ENCODE results near the gene COL1A2. TPM values are rescaled to one million over a fixed set of nuclear protein-coding genes. Genes with fewer than 3 reads are reported as not detected.

COL1A2 gene
- total RNA-seq, 1 donor from 2014 or later, result 13.3 TPM

Other genes starting within 250 kb of the COL1A2 start
- 11.1 and 17.9 TPM in 2 replicates for gene CASD1, start 114.9 kb downstream of the COL1A2 start, total RNA-seq

Measured in lung microvascular endothelial cell (primary cell).